Measurements from ENCODE around the gene TMEM120B.
"Not testable (repeated sequence)": the region's sequence is repeated elsewhere in the genome, so short reads cannot be mapped to it uniquely, and the experiment has no call there.

TMEM120B gene

GRCh38 chr12:121712461-121713256, at the start of gene TMEM120B:
TSS of gene TMEM120B (plus strand) at chr12:121712752. CDS start at chr12:121712896, 144 bp downstream.
- peak; percentile 76 for DNase-seq

- no peak for DNase-seq
Measured at GRCh38 chr12:121663610-121663929, 49.0 kb upstream of the TMEM120B start.

- not testable (repeated sequence) for DNase-seq
Measured at GRCh38 chr12:121666829-121667228, 45.7 kb upstream of the TMEM120B start.

GRCh38 chr12:121668750-121669520, 43.6 kb upstream of the TMEM120B start:
- peak; percentile 36 for DNase-seq

- no peak for DNase-seq
Measured at GRCh38 chr12:121669521-121669900, 43.0 kb upstream of the TMEM120B start, which contains the start of gene MORN3. TSS of gene MORN3 (minus strand) at chr12:121669654. CDS start at chr12:121669483, 171 bp downstream.

GRCh38 chr12:121673013-121673511, 39.5 kb upstream of the TMEM120B start:
- DNase-seq, result no peak

- DNase-seq, result no peak
Measured at GRCh38 chr12:121676190-121676589, 36.4 kb upstream of the TMEM120B start.

GRCh38 chr12:121678305-121678704, 34.2 kb upstream of the TMEM120B start:
- no peak for DNase-seq

DNA sequence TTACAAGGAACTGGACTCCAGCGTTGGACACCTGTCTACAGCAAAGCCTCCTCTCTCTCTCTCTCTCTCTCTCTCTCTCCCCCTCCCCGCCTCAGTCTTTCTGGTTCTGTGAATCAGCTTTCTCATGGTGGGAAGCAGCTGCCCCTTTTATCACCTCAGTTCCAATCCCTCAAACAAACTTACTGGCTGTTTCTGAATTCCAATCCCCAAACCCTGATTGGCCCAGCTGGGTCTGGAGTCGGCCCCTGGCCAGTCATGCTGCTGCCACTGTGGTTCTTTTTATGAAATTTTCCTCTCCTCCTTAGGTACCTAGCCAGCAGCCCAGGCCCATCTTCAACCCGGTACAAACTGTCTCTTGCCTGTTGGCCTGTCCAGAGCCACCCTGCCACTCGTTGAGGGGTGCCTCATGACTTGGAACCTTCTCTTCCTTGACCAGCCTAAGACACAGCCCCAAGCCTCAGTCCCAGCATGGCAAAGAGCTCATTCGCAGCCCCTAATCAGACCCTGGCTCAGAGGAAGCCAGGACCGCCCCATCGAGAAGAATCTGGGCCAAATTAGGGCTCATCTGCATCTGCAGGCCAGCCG, 33.7 kb upstream of the TMEM120B start:
- DNase-seq, result no peak

- not testable (repeated sequence) for DNase-seq
Measured at GRCh38 chr12:121679661-121680197, 32.8 kb upstream of the TMEM120B start.

DNA sequence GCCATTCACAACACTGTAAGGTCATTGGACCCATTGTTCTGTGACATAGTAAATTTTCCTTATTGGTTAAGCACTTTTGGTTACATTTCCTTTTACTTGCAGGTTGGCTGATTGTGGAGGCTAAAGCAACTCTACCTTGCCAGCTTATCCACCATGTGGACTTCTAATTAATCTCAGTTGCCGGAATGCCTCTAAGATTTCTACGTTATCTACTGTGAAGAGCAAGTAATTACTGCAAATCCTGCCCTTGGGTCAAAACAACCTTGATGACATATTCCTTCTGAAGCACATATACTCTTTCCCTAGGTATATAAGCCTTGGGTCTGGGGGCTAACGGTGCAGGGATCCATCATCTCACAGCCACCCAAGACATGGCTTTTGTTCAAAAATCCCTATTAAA, 23.6 kb upstream of the TMEM120B start:
- no peak for DNase-seq

- DNase-seq, result no peak
Measured at GRCh38 chr12:121689430-121689829, 23.1 kb upstream of the TMEM120B start.

- DNase-seq, result not testable (repeated sequence)
Measured at GRCh38 chr12:121692744-121693143, 19.8 kb upstream of the TMEM120B start.

- DNase-seq, result no peak
Measured at GRCh38 chr12:121693155-121693687, 19.3 kb upstream of the TMEM120B start.

GRCh38 chr12:121697093-121697698, 15.4 kb upstream of the TMEM120B start:
- DNase-seq, result peak; percentile 76

- DNase-seq, result not testable (repeated sequence)
Measured at GRCh38 chr12:121697861-121698260, 14.7 kb upstream of the TMEM120B start.

- no peak for DNase-seq
Measured at GRCh38 chr12:121701667-121702277, 10.8 kb upstream of the TMEM120B start.

- no peak for DNase-seq
Measured at GRCh38 chr12:121702944-121703343, 9.6 kb upstream of the TMEM120B start.

GRCh38 chr12:121705514-121705913, 7.0 kb upstream of the TMEM120B start:
- DNase-seq, result no peak

- DNase-seq, result no peak
Measured at GRCh38 chr12:121708313-121709063, 4.1 kb upstream of the TMEM120B start.

- not testable (repeated sequence) for DNase-seq
Measured at GRCh38 chr12:121709064-121709424, 3.5 kb upstream of the TMEM120B start.

All from CD4-positive, alpha-beta T cell treated with Interleukin-4 for 4 hours (primary cell).